Stimulated activated CD8-positive, alpha-beta memory T cell treated with anti-CD3 and anti-CD28 coated beads, Interleukin-4, amount 100 ng/mL, for 48 hours (primary cell): ENCODE measurements around the gene S1PR5.
A peak's percentile ranks its signal among the peaks of the same experiment; 100 is the strongest.

Experiments used
- DNase-seq: peaks from one replicate; pipeline ENCODE4 v3.0.0-alpha.2; 2020

S1PR5 gene

DNA sequence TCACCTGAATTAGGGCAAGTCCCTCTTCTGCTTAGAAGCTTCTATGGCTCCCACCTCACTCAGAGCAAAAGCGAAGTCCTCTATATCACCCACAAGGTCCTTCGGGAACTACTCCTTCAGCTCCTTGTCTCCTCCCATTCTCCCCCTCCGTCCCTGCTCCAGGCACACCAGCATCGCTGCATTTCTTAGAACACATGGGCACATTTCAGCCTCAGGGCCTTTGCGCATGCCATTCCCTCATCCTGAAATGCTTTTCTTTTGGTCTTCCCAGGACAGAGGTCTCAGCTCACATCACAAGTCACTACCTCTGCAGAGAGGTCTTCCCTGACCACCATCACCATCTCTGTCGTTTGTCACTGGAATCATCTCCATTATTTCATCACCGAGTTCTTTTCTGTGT lies 4.0 kb downstream of the S1PR5 start:
- no peak for DNase-seq

- DNase-seq, result peak; percentile 85
Observed at GRCh38 chr19:10510301-10510802, 6.9 kb downstream of the S1PR5 start.

GRCh38 chr19:10508707-10509106 lies 8.5 kb downstream of the S1PR5 start:
- DNase-seq, result peak; percentile 61

DNA sequence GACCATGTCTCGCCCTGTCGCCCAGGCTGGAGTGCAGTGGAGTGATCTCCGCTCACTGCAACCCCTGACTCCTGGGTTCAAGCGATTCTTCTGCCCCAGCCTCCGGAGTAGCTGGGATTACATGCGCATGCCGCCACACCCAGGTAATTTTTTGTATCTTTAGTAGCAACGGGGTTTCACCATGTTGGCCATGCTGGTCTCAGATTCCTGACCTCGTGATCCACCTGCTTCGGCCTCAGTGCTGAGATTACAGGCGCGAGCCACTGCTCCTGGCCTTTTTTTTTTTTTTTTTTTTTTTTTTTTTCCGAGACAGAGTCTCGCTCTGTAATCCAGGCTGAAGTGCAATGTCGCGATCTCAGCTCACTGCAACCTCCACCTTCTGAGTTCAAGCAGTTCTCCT lies 9.2 kb downstream of the S1PR5 start:
- no peak for DNase-seq

- DNase-seq, result peak; percentile 94
Observed at GRCh38 chr19:10505583-10506229, 11.5 kb downstream of the S1PR5 start.

GRCh38 chr19:10503002-10503789 lies 14.1 kb downstream of the S1PR5 start, which contains the start of gene KEAP1:
TSS of gene KEAP1 (minus strand) at chr19:10503356. CDS start at chr19:10500033, 3,323 bp downstream.
- peak; percentile 62 for DNase-seq

DNA sequence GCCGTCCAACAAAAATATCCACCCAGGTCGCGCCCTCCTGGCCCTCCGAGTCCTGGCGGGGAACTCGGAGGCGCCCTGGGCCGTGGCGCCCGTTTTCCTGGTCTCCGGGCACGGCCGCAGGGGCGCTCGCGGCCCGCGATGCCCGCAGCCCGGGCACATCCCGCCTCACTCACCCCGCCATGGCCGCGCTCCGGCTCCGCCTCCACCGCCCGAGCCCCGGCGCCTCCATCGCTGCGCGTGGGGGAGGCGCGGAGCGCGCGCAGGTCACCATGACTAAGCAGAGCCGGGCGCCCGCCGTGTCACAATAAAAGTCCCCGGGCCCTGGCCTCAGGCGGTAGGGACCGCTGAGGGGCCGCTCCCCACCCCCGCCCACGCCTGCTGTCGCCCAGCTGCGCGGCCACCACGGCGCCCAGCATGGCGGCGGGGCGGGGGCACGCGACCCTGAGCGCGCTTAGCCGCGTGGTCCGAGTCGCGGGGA lies 14.7 kb downstream of the S1PR5 start:
- peak; percentile 93 for DNase-seq

DNA sequence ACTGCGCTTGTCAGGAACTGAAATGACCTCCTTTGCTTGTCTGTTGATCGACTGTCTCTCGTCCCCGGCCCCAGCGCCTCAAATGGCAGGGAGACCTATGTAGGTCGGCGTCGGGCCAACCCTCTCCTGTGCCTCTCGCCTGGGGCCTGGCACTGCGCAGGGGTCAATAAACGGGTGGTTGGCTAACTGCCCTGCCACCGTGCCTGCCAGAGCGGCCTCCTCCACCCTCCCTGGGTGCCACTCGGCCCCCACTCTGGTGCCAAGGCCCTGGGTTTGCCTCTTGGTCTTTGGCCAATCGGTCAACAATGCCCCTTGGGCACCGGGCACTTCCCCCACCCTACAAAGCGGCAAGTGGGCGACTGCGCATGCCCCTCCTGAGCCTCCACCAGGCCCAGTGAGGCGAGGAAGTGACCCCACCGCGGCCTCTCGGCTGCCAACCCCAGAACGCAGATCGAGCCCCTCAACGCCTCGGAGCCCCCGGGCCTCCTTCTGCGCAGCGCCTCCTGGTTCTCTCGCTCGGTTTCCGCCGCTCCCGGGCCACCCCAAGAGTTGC lies 15.2 kb downstream of the S1PR5 start:
- DNase-seq, result peak; percentile 76

GRCh38 chr19:10500247-10500592 lies 17.0 kb downstream of the S1PR5 start:
- no peak for DNase-seq

DNA sequence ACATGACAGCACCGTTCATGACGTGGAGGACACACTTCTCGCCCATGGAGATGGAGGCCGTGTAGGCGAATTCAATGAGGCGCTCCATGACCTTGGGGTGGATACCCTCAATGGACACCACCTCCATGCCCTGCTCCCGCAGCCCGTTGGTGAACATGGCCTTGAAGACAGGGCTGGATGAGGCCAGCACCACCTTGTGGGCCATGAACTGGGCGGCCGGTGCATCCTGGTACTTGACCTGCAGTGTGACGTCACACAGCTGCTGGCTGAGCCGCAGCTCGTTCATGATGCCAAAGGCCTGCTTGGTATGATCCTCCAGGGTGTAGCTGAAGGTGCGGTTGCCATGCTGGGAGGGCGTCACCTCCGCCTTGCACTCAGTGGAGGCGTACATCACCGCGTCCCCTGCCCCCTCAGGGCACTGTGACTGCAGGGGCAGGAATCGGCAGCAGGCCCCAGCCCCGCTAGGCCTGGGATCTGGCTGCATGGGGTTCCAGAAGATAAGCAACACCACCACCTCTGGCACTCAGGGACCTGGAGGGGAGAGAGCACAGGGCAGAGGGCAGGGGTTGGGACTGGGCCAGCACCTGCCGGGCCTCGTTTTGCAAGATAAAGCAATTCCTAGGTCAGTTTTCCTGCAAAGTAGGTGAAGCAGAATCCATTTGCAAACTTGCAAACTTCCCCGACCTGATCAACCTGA lies 17.5 kb downstream of the S1PR5 start:
- DNase-seq, result no peak

DNA sequence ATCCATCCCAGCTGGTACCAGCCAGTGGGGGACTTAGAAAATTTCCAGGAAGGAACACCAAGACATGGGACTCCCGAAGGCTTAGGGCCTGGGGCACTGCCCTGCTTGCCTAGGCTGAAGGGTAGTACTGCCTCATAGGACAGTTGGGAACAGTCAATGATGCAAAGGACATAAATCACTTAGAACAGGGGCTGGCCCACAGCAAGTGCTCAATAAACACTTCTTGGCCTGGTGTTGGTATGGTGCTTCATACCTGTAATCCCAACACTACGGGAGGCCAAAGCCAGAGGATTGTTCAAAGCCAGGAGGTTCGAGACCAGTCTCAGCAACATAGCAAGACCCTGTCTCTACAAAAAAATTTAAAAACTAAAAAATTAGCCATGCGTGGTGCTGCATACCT lies 19.9 kb downstream of the S1PR5 start:
- no peak for DNase-seq

DNA sequence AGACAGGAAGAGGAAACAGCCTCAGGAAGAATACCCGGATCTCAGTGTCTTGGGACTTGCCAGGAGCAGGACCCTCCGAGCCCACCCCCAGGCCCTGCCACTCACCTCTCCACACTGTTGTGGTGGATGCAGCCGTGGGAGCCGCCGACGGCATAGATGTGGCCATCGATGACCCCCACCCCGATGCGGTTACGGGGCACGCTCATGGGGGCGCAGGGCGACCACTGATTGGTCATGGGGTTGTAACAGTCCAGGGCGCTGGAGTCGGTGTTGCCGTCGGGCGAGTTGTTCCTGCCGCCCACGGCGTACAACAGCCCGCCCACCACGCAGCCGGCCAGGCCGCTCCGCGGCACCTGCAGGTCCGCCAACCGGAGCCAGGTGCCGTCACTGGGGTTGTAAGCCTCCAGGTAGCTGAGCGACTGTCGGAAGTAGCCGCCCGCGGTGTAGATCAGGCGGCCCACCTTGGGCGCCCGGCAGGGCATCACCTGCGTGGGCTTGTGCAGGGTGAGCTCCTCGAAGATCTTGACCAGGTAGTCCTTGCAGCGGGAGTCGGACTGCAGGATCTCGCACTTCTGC lies 25.7 kb downstream of the S1PR5 start:
- DNase-seq, result no peak

DNA sequence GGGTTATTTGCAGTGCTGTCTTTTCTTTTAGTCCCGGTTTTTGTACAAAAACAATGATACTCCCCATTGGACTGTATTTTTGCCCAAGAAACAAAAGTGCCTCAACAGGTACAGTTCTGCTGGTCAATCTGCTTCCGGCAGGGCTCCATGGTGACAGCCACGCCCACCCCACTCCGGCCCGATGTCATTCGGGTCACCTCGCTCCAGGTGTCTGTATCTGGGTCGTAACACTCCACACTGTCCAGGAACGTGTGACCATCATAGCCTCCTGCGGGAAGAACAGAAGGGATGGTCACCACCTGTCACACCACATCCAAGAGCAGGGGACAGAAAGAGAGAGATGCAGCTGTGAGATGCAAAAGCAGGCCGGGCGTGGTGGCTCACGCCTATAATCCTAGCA lies 30.7 kb downstream of the S1PR5 start:
- DNase-seq, result no peak

DNA sequence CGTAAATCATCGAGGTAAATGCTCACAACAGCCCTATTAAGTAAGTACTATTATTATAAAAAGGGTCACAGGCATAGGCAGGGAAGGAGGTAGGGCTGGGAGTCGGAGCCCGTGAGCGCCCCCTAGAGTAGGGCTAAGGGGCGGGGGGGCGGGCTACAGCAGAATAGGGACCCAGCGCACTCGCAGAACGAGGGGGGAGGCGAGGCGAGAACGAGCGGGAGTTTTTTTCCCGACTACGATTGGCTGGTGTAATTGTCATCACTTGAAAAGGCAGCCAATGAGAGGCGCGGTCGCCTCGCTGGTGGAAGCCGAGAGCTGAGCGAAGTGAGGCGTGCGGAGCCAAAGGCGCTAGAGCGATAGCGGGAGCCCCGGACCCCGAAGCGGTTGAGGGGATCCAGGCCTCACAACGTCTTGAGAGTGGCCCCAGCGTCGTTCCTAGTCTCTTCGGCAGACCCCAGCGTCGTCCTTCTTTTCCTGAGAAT lies 38.3 kb downstream of the S1PR5 start:
- DNase-seq, result peak; percentile 91

DNA sequence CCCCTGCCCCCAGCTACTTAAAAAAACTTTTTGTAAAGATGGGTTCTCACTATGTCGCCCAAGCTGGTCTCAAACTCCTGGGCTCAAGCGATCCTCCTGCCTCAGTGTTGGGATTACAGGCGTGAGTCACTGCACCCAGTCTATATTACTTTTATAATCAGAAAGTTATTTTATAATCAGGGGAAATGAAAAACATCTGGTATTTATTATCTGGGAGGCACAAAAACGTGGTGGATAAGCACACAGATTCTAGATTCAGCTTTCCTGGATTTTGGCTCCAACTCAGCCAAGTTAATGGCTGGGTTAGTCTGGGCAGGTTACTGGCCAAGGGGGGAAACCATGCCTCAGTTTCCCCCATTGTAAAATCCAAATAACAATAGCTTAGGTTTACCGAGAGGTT lies 38.8 kb downstream of the S1PR5 start:
- DNase-seq, result no peak

DNA sequence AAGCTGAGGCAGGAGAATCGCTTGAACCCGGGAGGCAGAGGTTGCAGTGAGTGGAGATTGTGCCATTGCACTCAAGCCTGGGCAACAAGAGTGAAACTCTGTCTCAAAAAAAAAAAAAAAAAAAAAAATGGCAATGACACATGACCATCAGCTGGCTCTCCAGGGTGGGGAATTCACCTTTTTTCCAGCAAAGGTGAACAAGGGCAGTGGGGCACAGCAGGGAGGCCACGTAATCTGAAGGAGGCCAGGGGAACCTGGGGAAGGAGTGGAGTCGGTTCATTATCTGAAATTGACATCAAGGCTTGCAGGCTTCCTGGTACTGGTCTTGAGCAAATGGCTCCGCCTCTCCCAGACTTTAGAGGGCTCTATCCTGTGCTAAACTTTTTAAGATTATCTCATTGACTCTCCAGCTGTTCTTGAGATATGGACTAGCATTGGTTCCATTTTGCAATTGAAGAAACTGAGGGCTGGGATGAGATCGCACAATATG lies 42.2 kb downstream of the S1PR5 start:
- DNase-seq, result no peak

GRCh38 chr19:10473192-10473591 lies 44.1 kb downstream of the S1PR5 start:
- DNase-seq, result no peak

DNA sequence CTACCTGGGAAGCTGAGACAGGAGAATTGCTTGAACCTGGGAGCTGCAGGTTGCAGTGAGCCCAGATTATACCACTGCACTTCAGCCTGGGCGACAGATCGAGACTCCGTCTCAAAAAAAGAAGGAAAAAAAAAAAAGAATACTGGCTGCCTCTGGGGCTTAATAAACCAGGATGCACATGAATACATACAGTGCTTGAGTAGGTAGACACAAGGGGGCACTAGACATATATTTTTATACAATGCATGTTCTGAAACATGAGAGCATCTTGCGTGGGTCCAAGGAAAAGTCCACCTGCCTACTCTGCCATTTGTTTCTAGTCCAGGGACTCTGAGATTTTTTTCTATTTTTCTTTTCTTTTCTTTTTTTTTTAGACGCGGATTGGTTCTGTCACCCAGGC lies 45.3 kb downstream of the S1PR5 start:
- DNase-seq, result no peak

- no peak for DNase-seq
Observed at GRCh38 chr19:10468133-10468532, 49.1 kb downstream of the S1PR5 start.

GRCh38 chr19:10467104-10467706 lies 50.0 kb downstream of the S1PR5 start:
- no peak for DNase-seq

DNA sequence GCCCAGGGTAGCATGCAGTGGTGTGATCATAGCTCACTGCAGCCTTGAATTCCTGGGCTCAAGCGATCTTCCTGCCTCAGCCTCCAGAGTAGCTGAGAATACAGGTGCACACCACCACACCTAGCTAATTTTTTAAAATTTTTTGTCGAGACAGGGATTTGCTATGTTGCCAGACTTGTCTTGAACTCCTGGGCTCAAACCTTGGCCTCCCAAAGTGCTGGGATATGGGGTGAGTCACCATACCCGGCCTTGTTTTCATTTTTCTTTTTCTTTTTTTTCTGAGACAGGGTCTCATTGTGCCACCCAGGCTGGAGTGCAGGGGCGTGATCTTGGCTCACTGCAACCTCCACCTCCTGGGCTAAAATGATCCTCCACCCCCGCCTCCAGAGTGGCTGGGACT lies 52.8 kb downstream of the S1PR5 start:
- no peak for DNase-seq
